GM20431 (cell line): ENCODE measurements around the gene NR0B2.
"Not testable (repeated sequence)": the region's sequence is repeated elsewhere in the genome, so short reads cannot be mapped to it uniquely, and the experiment has no call there.

Experiments used
- in situ Hi-C: fragments of 300-500 bp; cut with MseI, MboI; formaldehyde crosslinking; loops from one replicate; pipeline ENCODE4 v1.15.0; 2020; ENCODE audit warnings: low sequenced_read_pairs; ENCODE audit not compliant: unreplicated experiment

NR0B2 gene

DNA sequence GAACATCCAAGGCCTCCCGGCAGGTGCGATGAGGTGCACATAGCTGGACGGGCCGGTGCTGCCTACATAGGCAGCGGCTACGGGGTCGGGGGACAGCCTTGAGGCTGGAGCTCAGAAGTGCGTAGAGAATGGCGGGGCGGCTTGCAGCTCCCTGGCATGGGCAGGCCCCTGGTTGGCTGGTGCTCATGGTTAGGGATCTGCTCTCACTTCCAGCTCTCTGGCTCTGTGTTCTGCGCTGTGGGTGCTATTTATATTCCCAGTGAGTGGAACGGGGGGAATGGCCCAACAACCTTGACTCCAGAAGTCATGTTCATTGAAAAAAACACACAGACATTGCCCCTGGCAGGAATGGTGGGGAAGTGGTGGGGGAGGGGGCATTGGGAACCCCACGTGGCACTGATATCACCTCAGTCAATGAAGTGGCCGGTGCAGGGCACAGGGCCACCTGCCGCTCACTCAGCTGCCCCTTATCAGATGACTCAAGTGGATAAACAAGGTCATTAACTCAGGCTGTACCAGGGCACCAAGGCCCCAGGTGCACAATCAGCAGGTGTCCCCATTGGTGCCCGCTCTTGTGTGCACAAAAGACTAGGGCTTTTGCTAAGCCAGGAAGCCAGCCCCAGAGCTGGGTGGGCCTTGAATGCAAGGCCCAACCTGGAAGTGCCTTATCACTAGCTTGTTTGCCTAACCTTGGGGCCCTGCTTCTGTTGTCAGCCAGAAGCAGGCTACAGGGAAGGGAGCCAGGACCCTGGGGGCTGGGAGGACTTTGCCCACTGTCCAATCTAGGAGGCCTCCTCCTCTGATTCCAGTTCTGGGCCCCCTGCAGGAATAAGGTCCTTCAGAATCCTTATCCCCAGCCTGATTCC lies at the start of gene NR0B2:
NR0B2 (minus strand) TSS at position 222 of the 866 bp plus-strand sequence; CDS start at position 187, 35 bp downstream.
- in situ Hi-C loops = no loop called here

- in situ Hi-C loops = no loop called here
Observed at GRCh38 chr1:26961826-26962225, 48.1 kb upstream of the NR0B2 start.

- in situ Hi-C loops = no loop called here
Observed at GRCh38 chr1:26960625-26960966, 46.8 kb upstream of the NR0B2 start.

DNA sequence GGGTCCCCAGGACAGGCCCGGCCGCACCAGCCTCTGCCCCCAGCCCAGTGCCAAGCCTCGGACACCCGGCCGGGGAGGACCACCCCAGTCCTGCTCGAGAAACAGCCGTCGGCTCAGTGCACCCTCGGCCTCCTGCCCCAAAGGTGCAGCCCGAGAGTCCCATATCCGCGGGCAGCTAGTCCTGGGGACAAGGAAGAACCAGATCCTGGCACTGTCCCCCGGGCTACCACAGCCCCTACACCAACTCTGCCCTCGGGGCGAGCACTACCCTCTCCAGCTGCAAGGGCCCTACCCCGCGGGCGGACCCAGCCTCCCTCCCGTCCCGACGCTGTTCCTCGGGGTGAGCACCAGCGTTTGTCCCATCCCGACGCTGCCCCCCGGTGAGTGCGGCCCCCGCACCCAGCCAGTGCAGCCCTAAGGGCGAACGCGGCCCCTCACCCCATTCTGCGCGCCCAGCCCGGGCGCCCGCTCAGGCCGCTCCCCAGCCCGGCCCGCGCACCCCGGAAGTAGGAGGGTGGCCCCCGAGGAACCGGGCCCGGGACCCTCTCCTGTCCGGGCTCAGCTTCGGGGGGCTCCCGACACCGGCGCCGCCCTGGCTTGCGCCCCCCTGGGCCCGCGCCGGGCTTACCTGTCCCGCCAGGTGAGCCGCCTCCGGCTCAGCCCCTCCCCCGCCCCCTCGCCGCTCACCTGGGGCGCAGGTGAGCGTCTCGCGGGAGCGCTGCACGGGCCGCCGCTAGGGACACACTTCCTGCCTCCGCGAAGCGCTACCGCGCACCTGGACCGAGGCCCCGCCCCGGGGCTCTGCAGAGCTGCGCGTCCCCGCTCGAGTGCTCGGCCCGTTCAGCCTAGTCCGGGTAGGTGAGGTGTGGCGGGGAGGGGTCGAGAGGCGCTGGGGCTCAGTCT lies 46.2 kb upstream of the NR0B2 start, which contains the start of gene KDF1:
KDF1 (minus strand) TSS at position 747 of the 903 bp plus-strand sequence. CDS start 8,088 bp downstream, outside the sequence.
- in situ Hi-C loops = no loop called here

GRCh38 chr1:26959270-26959669 lies 45.5 kb upstream of the NR0B2 start:
- in situ Hi-C loops = no loop called here

DNA sequence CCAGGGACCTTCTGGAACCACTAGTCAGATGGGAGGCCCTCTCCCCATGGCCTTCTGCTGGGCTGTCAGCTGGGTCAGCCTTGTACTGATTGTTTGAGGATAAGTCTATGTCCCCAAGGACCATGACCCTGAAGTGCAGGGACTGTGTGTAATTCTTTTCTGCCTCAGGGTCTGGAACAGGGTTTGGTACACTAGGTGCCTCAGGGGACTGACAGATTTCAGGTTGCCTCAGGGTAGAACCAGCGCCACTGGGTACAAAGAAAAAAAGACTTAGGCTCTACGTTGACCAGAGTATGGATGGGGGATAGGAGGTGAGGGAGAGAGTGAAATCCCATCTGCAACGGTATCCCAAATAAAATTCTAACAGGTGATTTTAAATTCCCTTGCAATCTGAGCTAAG lies 43.5 kb upstream of the NR0B2 start:
- in situ Hi-C loops = no loop called here

DNA sequence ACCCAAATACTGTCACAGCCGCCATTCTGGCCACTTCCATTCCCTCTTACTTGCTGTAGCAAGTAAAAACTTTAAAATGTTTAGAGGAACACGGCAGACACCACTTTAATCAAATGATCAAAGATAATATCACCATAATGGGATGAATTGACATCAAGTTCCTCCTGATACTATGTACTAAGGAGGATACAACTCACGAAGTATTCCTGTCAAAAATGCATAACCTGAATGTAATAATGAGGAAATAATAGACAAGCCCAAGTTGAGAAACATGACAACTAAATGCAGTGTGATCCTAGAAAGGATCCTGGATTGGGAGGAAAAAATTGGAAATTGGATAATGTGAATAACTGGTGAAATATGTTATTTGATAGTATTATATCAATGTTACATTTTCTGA lies 42.5 kb upstream of the NR0B2 start:
- in situ Hi-C loops = no loop called here

GRCh38 chr1:26953374-26953773 lies 39.6 kb upstream of the NR0B2 start:
- in situ Hi-C loops = no loop called here

GRCh38 chr1:26951821-26952497 lies 38.2 kb upstream of the NR0B2 start:
- in situ Hi-C loops = no loop called here

DNA sequence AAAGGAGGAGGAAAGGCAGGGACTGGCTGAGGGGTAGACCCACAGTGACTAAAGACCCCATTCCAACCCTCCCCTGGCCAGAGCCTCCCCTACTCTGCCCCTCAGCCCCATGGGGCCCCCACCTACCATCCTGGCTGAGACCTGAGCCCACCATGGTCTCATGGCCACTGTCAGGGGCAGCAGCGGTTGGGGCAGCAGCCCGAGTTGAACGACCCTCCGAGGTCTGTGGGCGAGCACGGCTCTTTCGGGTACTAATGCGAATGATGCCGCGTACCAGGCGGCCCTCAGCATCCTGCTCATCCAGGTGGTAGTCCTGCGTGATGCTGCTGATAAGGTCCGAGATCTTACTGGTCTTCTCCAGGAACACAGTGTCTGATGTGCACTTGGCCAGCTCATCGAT lies 37.4 kb upstream of the NR0B2 start:
- in situ Hi-C loops = no loop called here

DNA sequence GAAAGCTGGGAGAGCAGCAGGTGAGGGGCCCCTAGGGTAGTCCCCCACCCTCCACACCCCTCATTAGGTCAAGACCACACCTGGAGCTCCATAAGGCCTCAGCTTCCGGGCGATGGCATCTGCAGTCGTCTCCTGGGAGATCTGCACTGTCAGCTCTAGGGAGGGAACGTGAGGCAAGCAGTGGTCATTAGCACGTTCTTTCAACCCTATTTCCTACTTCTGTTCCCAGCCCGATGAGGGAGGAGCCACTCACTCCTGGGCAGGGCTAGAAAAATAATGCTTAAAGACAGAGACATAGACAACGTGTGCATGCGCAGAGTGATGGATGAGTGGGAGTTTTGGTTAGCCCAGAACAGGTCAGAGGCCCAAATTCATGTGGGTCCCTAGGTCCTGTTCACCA lies 36.8 kb upstream of the NR0B2 start:
- in situ Hi-C loops = no loop called here

DNA sequence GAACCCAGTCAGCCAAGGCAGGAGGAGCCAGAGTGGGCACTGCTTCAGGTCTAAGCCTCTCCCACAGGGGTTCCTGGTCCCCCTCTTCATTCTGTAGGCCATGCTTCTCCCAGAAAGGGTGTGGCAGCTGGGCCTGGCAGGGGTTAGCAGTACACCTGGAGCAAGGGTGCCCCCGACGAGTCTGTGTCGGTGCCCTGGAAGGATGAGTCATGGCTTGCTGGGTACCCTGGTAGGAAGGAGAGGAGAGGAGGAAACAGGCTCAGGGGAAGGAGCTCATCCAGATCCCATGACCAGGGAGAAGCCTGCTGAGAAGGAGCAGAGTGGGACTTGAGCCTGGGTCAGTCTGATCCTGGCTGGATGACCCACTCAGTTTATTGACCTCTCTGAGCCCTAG lies 36.1 kb upstream of the NR0B2 start:
- in situ Hi-C loops = no loop called here

DNA sequence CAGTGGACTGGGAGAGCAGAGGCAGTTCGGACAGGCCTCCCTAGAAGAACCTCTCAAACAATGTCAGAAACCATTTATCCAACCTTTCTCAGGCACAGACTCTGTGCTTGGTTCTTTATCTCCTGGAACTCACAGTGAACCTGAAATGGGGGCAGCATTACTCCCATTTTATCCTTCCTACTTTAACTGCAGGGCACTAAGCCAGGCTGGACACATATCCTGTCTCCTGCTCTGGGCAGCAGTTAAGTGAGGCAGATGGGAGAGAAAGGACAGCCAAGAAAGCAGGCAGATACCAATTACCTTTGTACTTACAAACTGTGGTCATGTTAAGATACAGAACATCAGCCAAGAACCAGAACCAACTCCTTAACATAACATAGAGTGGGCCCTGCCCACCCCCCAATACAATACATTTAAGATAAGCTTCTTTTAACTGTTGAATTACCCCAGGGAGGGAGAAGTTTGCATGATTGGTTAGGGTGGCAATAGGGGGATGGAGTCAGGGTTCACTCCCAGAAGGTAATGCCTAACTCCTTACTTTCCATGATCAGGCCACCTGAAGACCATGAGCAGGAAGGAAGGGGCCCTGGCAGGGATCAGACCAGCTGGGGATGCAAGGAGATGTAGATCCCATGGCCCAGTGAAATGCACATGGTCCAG lies 35.6 kb upstream of the NR0B2 start:
- in situ Hi-C loops = no loop called here

GRCh38 chr1:26948725-26949057 lies 34.9 kb upstream of the NR0B2 start:
- in situ Hi-C loops = not testable (repeated sequence)

GRCh38 chr1:26946270-26946669 lies 32.5 kb upstream of the NR0B2 start:
- in situ Hi-C loops = no loop called here

GRCh38 chr1:26945728-26946127 lies 32.0 kb upstream of the NR0B2 start:
- in situ Hi-C loops = no loop called here

DNA sequence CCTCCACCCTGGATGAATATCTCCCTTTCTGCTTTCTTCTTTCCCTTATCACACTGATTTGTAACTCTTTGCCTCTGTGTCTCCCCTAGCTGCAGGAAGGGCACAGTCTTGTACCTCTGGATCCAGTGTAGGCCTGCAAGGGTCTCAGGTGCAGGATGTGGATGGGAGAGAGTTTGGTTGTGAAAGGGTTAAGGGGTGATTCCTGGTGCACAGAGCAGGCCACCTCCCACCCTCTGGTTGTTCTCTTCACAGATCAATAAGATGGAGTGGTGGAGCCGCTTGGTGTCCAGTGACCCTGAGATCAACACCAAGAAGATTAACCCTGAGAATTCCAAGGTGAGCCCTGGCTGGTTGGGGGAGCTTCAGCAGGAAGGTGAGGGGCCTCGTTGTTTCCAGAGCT lies 31.4 kb upstream of the NR0B2 start:
- in situ Hi-C loops = no loop called here

DNA sequence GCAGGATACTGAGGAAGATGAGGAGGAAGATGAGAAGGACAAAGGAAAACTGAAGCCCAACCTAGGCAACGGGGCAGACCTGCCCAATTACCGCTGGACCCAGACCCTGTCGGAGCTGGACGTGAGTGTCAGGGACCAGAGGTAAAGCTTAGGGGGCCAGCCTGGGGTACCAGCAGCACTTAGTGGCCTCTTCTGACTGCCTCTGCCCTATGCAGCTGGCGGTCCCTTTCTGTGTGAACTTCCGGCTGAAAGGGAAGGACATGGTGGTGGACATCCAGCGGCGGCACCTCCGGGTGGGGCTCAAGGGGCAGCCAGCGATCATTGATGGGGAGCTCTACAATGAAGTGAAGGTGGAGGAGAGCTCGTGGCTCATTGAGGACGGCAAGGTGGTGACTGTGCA lies 28.9 kb upstream of the NR0B2 start:
- in situ Hi-C loops = no loop called here

DNA sequence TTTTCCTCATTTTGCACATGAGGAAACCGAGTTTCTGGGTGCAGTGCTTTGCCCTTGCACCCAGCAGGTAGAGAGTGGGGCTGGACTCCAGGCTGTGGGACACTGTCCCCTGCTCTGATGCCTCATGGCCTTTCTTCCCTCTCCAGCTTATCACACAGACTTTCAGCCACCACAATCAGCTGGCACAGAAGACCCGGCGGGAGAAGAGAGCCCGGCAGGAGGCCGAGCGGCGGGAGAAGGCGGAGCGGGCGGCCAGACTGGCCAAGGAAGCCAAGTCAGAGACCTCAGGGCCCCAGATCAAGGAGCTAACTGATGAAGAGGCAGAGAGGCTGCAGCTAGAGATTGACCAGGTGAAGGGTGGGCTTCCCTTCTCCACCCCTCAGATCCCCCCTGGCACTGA lies 27.5 kb upstream of the NR0B2 start:
- in situ Hi-C loops = no loop called here

DNA sequence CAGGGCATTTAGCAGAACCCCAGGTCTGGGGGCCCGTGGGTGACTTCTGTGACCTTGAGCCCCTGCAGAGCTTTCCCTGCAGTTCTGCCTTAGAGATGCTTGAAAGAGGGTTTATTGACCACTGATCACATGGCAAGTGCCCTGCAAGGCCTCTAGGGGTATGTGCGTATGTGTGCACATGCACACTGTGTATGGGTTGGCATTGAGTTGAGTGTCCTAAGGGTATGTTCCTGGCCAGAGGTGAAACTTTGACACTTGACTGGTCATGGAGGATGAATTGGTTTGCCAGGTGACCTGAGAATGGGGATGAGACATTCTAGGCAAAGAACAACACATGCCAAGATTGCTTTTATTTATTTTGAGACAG lies 24.9 kb upstream of the NR0B2 start:
- in situ Hi-C loops = no loop called here
